SK-N-MC (cell line): Measurements from ENCODE around the gene ARID1A.

ENCODE experiments used
- EZH2 ChIP-seq: fragments of 200-600 bp; sonication (generic); IDR thresholded peaks from one replicate; pipeline ENCODE4 v1.6.1; 2017; ENCODE audit warnings: antibody characterized with exemption
- POLR2AphosphoS5 ChIP-seq: IDR thresholded peaks from 2 replicates; pipeline ENCODE4 v1.6.1; 2012; ENCODE audit warnings: mild to moderate bottlenecking, low read depth, low read length, borderline replicate concordance

- no peak for TF ChIP-seq EZH2
- TF ChIP-seq POLR2AphosphoS5: no peak
These were observed 10.5 kb downstream of the ARID1A start for GRCh38 chr1:26706315-26706714.
